Colonic mucosa (tissue), 4 donors: ENCODE measurements around the gene MAPK1IP1L. TPM values are rescaled to one million over a fixed set of nuclear protein-coding genes. Genes with fewer than 3 reads are reported as not detected.
"Not testable (repeated sequence)": the region's sequence is repeated elsewhere in the genome, so short reads cannot be mapped to it uniquely, and the experiment has no call there.

Experiments
- DNase-seq: peaks from one replicate; pipeline ENCODE4 v3.0.0-alpha.2; 2020
- H3K27ac ChIP-seq: fragments of 200-600 bp; one replicate; pipeline ENCODE4 v1.8.0; 2021
- H3K27me3 ChIP-seq: fragments of 200-600 bp; one replicate; pipeline ENCODE4 v1.8.0; 2021
- H3K36me3 ChIP-seq: fragments of 200-600 bp; one replicate; pipeline ENCODE4 v1.8.0; 2021
- H3K4me1 ChIP-seq: fragments of 200-600 bp; one replicate; pipeline ENCODE4 v1.8.0; 2021; ENCODE audit warnings: mild to moderate bottlenecking
- H3K4me3 ChIP-seq: fragments of 200-600 bp; one replicate; pipeline ENCODE4 v1.8.0; 2021
- H3K9ac ChIP-seq, 2 donors: one replicate each; pipeline ENCODE4 v1.7.0; 2013; ENCODE audit warnings: control low read depth in 2 of 2, low read depth in 2 of 2, low read length in 2 of 2
- H3K9me3 ChIP-seq: fragments of 200-600 bp; one replicate; pipeline ENCODE4 v1.8.0; 2021
- CTCF ChIP-seq: fragments of 200-600 bp; IDR thresholded peaks from one replicate; pipeline ENCODE4 v1.8.0; 2022; ENCODE audit warnings: antibody characterized with exemption, mild to moderate bottlenecking
- intact Hi-C: fragments of 100-400 bp; cut with DNase I; formaldehyde crosslinking; loops from one replicate; pipeline ENCODE4 v1.14.1; 2022
- total RNA-seq, 2 donors: library from RNA; stranded (reverse); fragmentation: NEBNext Ultra II Directional in 1 of 2; extraction: Animal tissue kit (Norgen Biotek cat#: 25700) in 1 of 2; gene quantifications; one replicate each; pipeline ENCODE4 v1.2.1, GENCODE V29; 2021
- donor health status: healthy.
- donor health status: DM: no; HTN: no; CAD: no.
- donor health status: DM: no; HTN: no; CAD: no.

Gene MAPK1IP1L
- total RNA-seq: 10 to 100 TPM; 79.8 to 83.2 TPM

- H3K36me3 ChIP-seq: no peaks in the 10 kb centered on the region
- peak within 1 kb of the TSS; percentile 87 for H3K4me3 ChIP-seq
- intact Hi-C loops: loop anchor here (5.0 kb wide), 1 partner anchor 36 kb away; no protein-coding TSS in a partner anchor
- peak; percentile 100 for TF ChIP-seq CTCF
- peak within 1 kb of the TSS; percentile 98 for H3K27ac ChIP-seq
- H3K9ac ChIP-seq: peak within 1 kb of the TSS; percentile 97 to 100
- peaks cover 15% of the 10 kb centered on the region for H3K4me1 ChIP-seq
- DNase-seq: peak; percentile 92
- no peaks in the 10 kb centered on the region for H3K9me3 ChIP-seq
- H3K27me3 ChIP-seq: no peaks in the 10 kb centered on the region
These were observed at the start of gene MAPK1IP1L for GRCh38 chr14:55051423-55052268. Gene MAPK1IP1L, plus strand, starts transcription at chr14:55051647. Its CDS starts 10,037 bp downstream, at chr14:55061684.

GRCh38 chr14:55005071-55005470 lies 46.4 kb upstream of the MAPK1IP1L start:
- no peak for DNase-seq
- Histone ChIP-seq H3K4me1 (no peaks in the 10 kb centered on the region), H3K27me3 (no peaks in the 10 kb centered on the region), H3K9ac (no peak overlapping the region), H3K9me3 (no peaks in the 10 kb centered on the region), H3K27ac (no peak overlapping the region), H3K4me3 (no peak overlapping the region), H3K36me3 (no peaks in the 10 kb centered on the region)
- no peak for TF ChIP-seq CTCF
- intact Hi-C loops: no loop called here

DNA sequence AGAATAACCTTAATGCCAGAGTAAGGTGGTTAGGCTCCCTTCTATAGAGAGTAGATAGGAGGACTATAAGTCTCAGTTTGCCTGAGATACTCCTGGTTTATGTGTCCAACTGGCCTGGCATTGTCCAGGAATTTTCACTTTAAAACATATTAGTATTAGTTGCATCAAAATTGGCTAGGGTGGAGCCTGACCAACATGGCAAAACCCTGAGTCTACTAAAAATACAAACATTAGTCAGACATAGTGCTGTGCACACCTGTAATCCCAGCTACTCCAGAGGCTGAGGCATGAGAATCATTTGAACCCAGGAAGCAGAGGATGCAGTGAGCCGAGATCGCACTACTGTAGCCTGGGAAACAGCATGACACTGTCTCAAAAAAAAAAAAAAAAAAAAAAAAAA lies 36.4 kb upstream of the MAPK1IP1L start:
- H3K4me1 ChIP-seq: no peaks in the 10 kb centered on the region
- no peak for TF ChIP-seq CTCF
- no peaks in the 10 kb centered on the region for H3K36me3 ChIP-seq
- H3K9ac ChIP-seq: no peak overlapping the region
- H3K4me3 ChIP-seq: no peak overlapping the region
- no peak overlapping the region for H3K27ac ChIP-seq
- no peaks in the 10 kb centered on the region for H3K27me3 ChIP-seq
- no peak for DNase-seq
- intact Hi-C loops: no loop called here
- H3K9me3 ChIP-seq: no peaks in the 10 kb centered on the region

- no peaks in the 10 kb centered on the region for H3K4me1 ChIP-seq
These were observed 31.4 kb upstream of the MAPK1IP1L start for GRCh38 chr14:55019968-55020554.

DNA sequence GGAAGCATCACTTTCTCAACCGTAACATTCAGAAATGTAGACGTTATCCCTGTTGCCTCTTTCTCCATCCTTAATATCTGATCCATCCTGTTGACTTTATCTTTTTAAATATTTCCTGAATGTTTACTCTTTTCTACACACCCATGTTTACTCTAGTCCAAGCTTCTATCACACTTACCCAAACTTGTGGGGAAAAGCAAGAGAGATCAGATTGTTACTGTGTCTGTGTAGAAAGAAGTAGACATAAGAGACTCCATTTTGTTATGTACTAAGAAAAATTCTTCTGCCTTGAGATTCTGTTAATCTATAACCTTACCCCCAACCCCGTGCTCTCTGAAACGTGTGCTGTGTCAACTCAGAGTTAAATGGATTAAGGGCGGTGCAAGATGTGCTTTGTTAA lies 27.1 kb upstream of the MAPK1IP1L start:
- H3K4me3 ChIP-seq, H3K9me3 ChIP-seq, H3K27ac ChIP-seq, intact Hi-C loops, H3K9ac ChIP-seq, DNase-seq, H3K27me3 ChIP-seq, H3K36me3 ChIP-seq, H3K4me1 ChIP-seq: not testable (repeated sequence)

More at GRCh38 chr14:55019968-55020554, 31.4 kb upstream of the MAPK1IP1L start:
- Histone ChIP-seq H3K27ac (no peak overlapping the region), H3K4me3 (no peak overlapping the region), H3K27me3 (no peaks in the 10 kb centered on the region), H3K9me3 (no peaks in the 10 kb centered on the region), H3K9ac (no peak overlapping the region), H3K36me3 (no peaks in the 10 kb centered on the region)
- no peak for DNase-seq
- TF ChIP-seq CTCF: no peak
- intact Hi-C loops: no loop called here

GRCh38 chr14:55025948-55026347 lies 25.5 kb upstream of the MAPK1IP1L start:
- Histone ChIP-seq H3K4me3 (peak overlapping the region; percentile 86), H3K27me3 (no peaks in the 10 kb centered on the region), H3K9me3 (no peaks in the 10 kb centered on the region), H3K27ac (no peak overlapping the region), H3K36me3 (no peaks in the 10 kb centered on the region), H3K4me1 (no peaks in the 10 kb centered on the region), H3K9ac (peak overlapping the region in 1 of 2 donors; percentile 86)
- no peak for TF ChIP-seq CTCF
- no peak for DNase-seq
- intact Hi-C loops: no loop called here
